ENCODE results near the gene PAK1.
A peak's percentile ranks its signal among the peaks of the same experiment; 100 is the strongest.

Gene PAK1

GRCh38 chr11:77300695-77301094 is 173.2 kb downstream of the PAK1 start:
- DNase-seq: no peak

- DNase-seq: peak; percentile 33
Measured at GRCh38 chr11:77300028-77300427, 173.9 kb downstream of the PAK1 start.

- DNase-seq: no peak
Measured at GRCh38 chr11:77299528-77299993, 174.3 kb downstream of the PAK1 start.

GRCh38 chr11:77294040-77294439 is 179.9 kb downstream of the PAK1 start:
- DNase-seq: peak; percentile 14

GRCh38 chr11:77289737-77290136 is 184.2 kb downstream of the PAK1 start:
- no peak for DNase-seq

GRCh38 chr11:77287615-77288273 is 186.2 kb downstream of the PAK1 start:
- no peak for DNase-seq

- DNase-seq: no peak
Measured at GRCh38 chr11:77287136-77287535, 186.8 kb downstream of the PAK1 start.

GRCh38 chr11:77284476-77285468 is 189.1 kb downstream of the PAK1 start:
- no peak for DNase-seq

GRCh38 chr11:77283101-77283500 is 190.8 kb downstream of the PAK1 start:
- no peak for DNase-seq

GRCh38 chr11:77278595-77279506 is 195.0 kb downstream of the PAK1 start:
- DNase-seq: no peak

- no peak for DNase-seq
Measured at GRCh38 chr11:77276271-77276670, 197.6 kb downstream of the PAK1 start.
